Testis (tissue), 2 donors: Measurements from ENCODE around the gene PNMA8A.

Experiments used
- POLR2A ChIP-seq: fragments of 450-650 bp; IDR thresholded peaks from one replicate; pipeline ENCODE4 v1.6.1; 2017; ENCODE audit warnings: antibody characterized with exemption, mild to moderate bottlenecking, moderate library complexity
- TF ChIP-seq, protein P1 (sequence below), 3 experiments: fragments of 450-650 bp in 2 of 3; fragments of 200-600 bp in 1 of 3; sonication (generic) in 1 of 3; IDR thresholded peaks; one replicate each; pipeline ENCODE4 v1.5.1; 2016 to 2019; ENCODE audit warnings: antibody characterized with exemption in 3 of 3, mild to moderate bottlenecking in 2 of 3, moderate library complexity in 1 of 3

DNA sequence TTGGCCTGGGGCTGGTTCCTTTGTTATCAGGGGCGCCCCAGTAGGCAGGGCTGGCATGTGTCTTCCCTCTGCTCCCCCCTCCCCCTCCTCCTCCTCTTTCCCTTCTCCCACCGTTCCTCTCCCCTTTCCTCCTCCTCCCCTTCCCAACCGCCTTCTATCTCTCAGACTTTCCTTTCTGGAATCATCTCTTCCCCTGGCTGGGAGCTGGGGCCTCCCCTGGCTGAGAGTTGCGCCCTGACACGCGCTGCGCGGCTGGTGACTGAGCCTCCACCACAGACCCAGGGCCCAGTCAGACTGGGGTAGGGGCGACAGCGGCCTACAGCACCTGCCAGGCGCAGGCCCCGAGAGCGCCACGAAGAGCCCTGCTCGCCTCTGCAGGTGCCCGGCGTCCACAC lies 21.5 kb upstream of the PNMA8A start:
- TF ChIP-seq POLR2A, result no peak
- TF ChIP-seq, protein P1, sequence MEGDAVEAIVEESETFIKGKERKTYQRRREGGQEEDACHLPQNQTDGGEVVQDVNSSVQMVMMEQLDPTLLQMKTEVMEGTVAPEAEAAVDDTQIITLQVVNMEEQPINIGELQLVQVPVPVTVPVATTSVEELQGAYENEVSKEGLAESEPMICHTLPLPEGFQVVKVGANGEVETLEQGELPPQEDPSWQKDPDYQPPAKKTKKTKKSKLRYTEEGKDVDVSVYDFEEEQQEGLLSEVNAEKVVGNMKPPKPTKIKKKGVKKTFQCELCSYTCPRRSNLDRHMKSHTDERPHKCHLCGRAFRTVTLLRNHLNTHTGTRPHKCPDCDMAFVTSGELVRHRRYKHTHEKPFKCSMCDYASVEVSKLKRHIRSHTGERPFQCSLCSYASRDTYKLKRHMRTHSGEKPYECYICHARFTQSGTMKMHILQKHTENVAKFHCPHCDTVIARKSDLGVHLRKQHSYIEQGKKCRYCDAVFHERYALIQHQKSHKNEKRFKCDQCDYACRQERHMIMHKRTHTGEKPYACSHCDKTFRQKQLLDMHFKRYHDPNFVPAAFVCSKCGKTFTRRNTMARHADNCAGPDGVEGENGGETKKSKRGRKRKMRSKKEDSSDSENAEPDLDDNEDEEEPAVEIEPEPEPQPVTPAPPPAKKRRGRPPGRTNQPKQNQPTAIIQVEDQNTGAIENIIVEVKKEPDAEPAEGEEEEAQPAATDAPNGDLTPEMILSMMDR (IDR thresholded peaks at IDR 0.05), result no peak
